ENCODE results near the gene TRPV6. TPM values are rescaled to one million over a fixed set of nuclear protein-coding genes. Genes with fewer than 3 reads are reported as not detected.
A peak's percentile ranks its signal among the peaks of the same experiment; 100 is the strongest.

Gene TRPV6
- 2.3 and 4.0 TPM in 2 replicates for total RNA-seq (2022)
- percentile 33 among the genes with signal in this experiment for Bru-seq, nascent RNA
- percentile 44 among the genes with signal in this experiment for BruChase-seq, experiment 1, labeled RNA remaining after a 2-hour chase
- BruChase-seq, experiment 2, labeled RNA remaining after a 6-hour chase: percentile 39 among the genes with signal in this experiment
- long read RNA-seq, partial matches to known transcripts: 2 of 2 reads
- long read RNA-seq, other reads (novel, unspliced or antisense): 0 of 2 reads

GRCh38 chr7:142885311-142886230 lies at the start of gene TRPV6:
TRPV6 (minus strand) TSS chr7:142885745.
- BruUV-seq (replicated peaks): no TSS peak
- ChIA-PET CTCF (interaction anchor here (0.6 to 1.6 kb wide), 4 partner anchors 12 to 330 kb away, joined by 3 to 6 read pairs (median 4); no protein-coding TSS in a partner anchor), POLR2A (no interaction called here)
- peaks cover 35% of the 10 kb centered on the region for H3K4me1 ChIP-seq
- H3K27me3 ChIP-seq (replicated peaks; ENCODE audit: control insufficient read depth, insufficient read depth, low read length): no peaks in the 10 kb centered on the region
- no peak within 1 kb of the TSS for H3K4me3 ChIP-seq (ENCODE audit: low read depth, low read length)
- H3K4me1 Mint-ChIP-seq (ENCODE audit: low read depth, unreplicated experiment): peaks cover 8% of the 10 kb centered on the region
- H3K27me3 Mint-ChIP-seq (ENCODE audit: insufficient read depth, unreplicated experiment): no peaks in the 10 kb centered on the region
- no peaks in the 10 kb centered on the region for H3K9me3 ChIP-seq
- no peak within 1 kb of the TSS for H3K27ac Mint-ChIP-seq (ENCODE audit: unreplicated experiment)
- DNase-seq: peak; percentile 41 to 64
- TF ChIP-seq, protein P1, sequence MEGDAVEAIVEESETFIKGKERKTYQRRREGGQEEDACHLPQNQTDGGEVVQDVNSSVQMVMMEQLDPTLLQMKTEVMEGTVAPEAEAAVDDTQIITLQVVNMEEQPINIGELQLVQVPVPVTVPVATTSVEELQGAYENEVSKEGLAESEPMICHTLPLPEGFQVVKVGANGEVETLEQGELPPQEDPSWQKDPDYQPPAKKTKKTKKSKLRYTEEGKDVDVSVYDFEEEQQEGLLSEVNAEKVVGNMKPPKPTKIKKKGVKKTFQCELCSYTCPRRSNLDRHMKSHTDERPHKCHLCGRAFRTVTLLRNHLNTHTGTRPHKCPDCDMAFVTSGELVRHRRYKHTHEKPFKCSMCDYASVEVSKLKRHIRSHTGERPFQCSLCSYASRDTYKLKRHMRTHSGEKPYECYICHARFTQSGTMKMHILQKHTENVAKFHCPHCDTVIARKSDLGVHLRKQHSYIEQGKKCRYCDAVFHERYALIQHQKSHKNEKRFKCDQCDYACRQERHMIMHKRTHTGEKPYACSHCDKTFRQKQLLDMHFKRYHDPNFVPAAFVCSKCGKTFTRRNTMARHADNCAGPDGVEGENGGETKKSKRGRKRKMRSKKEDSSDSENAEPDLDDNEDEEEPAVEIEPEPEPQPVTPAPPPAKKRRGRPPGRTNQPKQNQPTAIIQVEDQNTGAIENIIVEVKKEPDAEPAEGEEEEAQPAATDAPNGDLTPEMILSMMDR (IDR thresholded peaks at IDR 0.05; ENCODE audit: insufficient read depth in 1 of 2, low read depth in 1 of 2, low read length in 1 of 2, severe bottlenecking in 1 of 2, unreplicated experiment in 1 of 2): no peak
- H3K36me3 Mint-ChIP-seq (ENCODE audit: insufficient read depth, unreplicated experiment): no peaks in the 10 kb centered on the region
- H3K4me3 Mint-ChIP-seq (ENCODE audit: unreplicated experiment): no peak within 1 kb of the TSS
- peaks cover 2% of the 10 kb centered on the region for H3K9me3 Mint-ChIP-seq (ENCODE audit: unreplicated experiment)
- intact Hi-C loops (cut with micrococcal nuclease; ENCODE audit: unreplicated experiment): no loop called here
- no peaks in the 10 kb centered on the region for H3K36me3 ChIP-seq (ENCODE audit: control insufficient read depth, insufficient read depth, low read length)

GRCh38 chr7:142934056-142934455 lies 48.5 kb upstream of the TRPV6 start:
- H3K36me3 Mint-ChIP-seq (ENCODE audit: insufficient read depth, unreplicated experiment): no peaks in the 10 kb centered on the region
- H3K9me3 ChIP-seq: 0 out of 2 replicates have a peak, but pooled peaks cover 4% of the 10 kb centered on the region
- no peaks in the 10 kb centered on the region for H3K4me1 ChIP-seq
- CTCF ChIA-PET: no interaction called here
- H3K9me3 Mint-ChIP-seq (ENCODE audit: unreplicated experiment): no peaks in the 10 kb centered on the region
- intact Hi-C loops (cut with micrococcal nuclease; ENCODE audit: unreplicated experiment): no loop called here
- no TSS peak for BruUV-seq (replicated peaks)
- H3K4me3 ChIP-seq (ENCODE audit: low read depth, low read length): no peak overlapping the region
- no peaks in the 10 kb centered on the region for H3K36me3 ChIP-seq (ENCODE audit: control insufficient read depth, insufficient read depth, low read length)
- TF ChIP-seq, protein P1 (IDR thresholded peaks at IDR 0.05; ENCODE audit: insufficient read depth in 1 of 2, low read depth in 1 of 2, low read length in 1 of 2, severe bottlenecking in 1 of 2, unreplicated experiment in 1 of 2): no peak
- no peaks in the 10 kb centered on the region for H3K27me3 ChIP-seq (replicated peaks; ENCODE audit: control insufficient read depth, insufficient read depth, low read length)
- no peaks in the 10 kb centered on the region for H3K27me3 Mint-ChIP-seq (ENCODE audit: insufficient read depth, unreplicated experiment)
- no peak for DNase-seq
- no peaks in the 10 kb centered on the region for H3K4me1 Mint-ChIP-seq (ENCODE audit: low read depth, unreplicated experiment)
- no peak overlapping the region for H3K27ac Mint-ChIP-seq (ENCODE audit: unreplicated experiment)
- POLR2A ChIA-PET: no interaction called here
- H3K4me3 Mint-ChIP-seq (ENCODE audit: unreplicated experiment): no peak overlapping the region

DNA sequence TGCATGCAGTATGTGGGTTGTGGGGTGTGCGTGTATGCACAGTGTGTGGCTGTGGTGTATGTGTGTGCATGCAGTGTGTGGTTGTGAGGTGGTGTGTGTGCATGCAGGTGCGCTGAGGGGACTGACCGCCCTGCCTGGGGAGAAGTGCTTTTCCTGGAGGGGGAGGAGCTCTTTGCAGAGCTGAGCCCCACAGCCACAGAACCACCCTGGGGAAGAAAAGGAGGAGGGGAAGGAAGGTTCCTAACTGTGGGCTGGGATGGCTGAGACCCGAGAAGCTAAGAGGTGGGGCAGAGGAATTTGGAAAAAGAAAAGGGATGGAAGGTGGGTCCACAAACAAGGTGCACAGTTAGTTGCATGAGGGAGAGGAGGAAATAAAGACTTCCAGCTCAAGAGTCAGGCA lies 48.1 kb upstream of the TRPV6 start, which contains the start of gene TRPV5:
Gene TRPV5 (minus strand): TSS at position 123 of the 400 bp plus-strand sequence. CDS start 287 bp downstream, outside the sequence.
- TF ChIP-seq, protein P1 (IDR thresholded peaks at IDR 0.05; ENCODE audit: insufficient read depth in 1 of 2, low read depth in 1 of 2, low read length in 1 of 2, severe bottlenecking in 1 of 2, unreplicated experiment in 1 of 2): no peak
- intact Hi-C loops (cut with micrococcal nuclease; ENCODE audit: unreplicated experiment): no loop called here
- no peak for DNase-seq

More for the DNA sequence above, 48.1 kb upstream of the TRPV6 start, which contains the start of gene TRPV5:
- H3K4me1 ChIP-seq: no peaks in the 10 kb centered on the region
- POLR2A ChIA-PET: no interaction called here
- Mint-ChIP-seq H3K27ac (ENCODE audit: unreplicated experiment) (no peak within 1 kb of the TSS), H3K4me1 (ENCODE audit: low read depth, unreplicated experiment) (no peaks in the 10 kb centered on the region), H3K9me3 (ENCODE audit: unreplicated experiment) (no peaks in the 10 kb centered on the region), H3K4me3 (ENCODE audit: unreplicated experiment) (no peak within 1 kb of the TSS), H3K27me3 (ENCODE audit: insufficient read depth, unreplicated experiment) (no peaks in the 10 kb centered on the region), H3K36me3 (ENCODE audit: insufficient read depth, unreplicated experiment) (no peaks in the 10 kb centered on the region)
- H3K27me3 ChIP-seq (replicated peaks; ENCODE audit: control insufficient read depth, insufficient read depth, low read length): no peaks in the 10 kb centered on the region
- no peaks in the 10 kb centered on the region for H3K36me3 ChIP-seq (ENCODE audit: control insufficient read depth, insufficient read depth, low read length)
- CTCF ChIA-PET: no interaction called here
- no TSS peak for BruUV-seq (replicated peaks)
- H3K4me3 ChIP-seq (ENCODE audit: low read depth, low read length): no peak within 1 kb of the TSS
- H3K9me3 ChIP-seq: 0 out of 2 replicates have a peak, but pooled peaks cover 4% of the 10 kb centered on the region

Data from Caco-2 (cell line).